ENCODE data around the gene SORCS2.

DNA sequence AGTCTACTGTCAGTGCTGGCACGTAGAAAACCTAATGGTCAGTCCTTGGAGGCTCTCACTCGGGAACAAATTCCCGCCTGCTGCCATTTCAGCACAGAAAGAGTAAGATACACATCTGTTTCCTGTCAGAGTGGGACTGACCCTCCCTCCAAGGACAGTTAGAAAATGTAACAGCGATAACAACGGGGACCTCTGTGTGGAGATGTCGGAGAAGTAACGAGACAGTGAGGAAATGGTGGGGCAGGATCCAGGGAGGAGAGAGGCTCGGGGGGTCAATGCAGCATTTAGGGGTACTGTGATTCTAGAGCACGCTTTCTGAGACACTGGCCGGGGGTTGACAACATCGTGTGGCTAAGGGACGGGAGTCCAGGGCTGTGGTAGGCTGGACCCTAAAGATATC, 36.0 kb upstream of the SORCS2 start:
- no peak for TF ChIP-seq RAD21 (conservative IDR thresholded peaks at IDR 0.05)
- TF ChIP-seq, protein P1, sequence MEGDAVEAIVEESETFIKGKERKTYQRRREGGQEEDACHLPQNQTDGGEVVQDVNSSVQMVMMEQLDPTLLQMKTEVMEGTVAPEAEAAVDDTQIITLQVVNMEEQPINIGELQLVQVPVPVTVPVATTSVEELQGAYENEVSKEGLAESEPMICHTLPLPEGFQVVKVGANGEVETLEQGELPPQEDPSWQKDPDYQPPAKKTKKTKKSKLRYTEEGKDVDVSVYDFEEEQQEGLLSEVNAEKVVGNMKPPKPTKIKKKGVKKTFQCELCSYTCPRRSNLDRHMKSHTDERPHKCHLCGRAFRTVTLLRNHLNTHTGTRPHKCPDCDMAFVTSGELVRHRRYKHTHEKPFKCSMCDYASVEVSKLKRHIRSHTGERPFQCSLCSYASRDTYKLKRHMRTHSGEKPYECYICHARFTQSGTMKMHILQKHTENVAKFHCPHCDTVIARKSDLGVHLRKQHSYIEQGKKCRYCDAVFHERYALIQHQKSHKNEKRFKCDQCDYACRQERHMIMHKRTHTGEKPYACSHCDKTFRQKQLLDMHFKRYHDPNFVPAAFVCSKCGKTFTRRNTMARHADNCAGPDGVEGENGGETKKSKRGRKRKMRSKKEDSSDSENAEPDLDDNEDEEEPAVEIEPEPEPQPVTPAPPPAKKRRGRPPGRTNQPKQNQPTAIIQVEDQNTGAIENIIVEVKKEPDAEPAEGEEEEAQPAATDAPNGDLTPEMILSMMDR (IDR thresholded peaks at IDR 0.05; ENCODE audit: poor library complexity, severe bottlenecking) = no peak
- TF ChIP-seq, protein P2, sequence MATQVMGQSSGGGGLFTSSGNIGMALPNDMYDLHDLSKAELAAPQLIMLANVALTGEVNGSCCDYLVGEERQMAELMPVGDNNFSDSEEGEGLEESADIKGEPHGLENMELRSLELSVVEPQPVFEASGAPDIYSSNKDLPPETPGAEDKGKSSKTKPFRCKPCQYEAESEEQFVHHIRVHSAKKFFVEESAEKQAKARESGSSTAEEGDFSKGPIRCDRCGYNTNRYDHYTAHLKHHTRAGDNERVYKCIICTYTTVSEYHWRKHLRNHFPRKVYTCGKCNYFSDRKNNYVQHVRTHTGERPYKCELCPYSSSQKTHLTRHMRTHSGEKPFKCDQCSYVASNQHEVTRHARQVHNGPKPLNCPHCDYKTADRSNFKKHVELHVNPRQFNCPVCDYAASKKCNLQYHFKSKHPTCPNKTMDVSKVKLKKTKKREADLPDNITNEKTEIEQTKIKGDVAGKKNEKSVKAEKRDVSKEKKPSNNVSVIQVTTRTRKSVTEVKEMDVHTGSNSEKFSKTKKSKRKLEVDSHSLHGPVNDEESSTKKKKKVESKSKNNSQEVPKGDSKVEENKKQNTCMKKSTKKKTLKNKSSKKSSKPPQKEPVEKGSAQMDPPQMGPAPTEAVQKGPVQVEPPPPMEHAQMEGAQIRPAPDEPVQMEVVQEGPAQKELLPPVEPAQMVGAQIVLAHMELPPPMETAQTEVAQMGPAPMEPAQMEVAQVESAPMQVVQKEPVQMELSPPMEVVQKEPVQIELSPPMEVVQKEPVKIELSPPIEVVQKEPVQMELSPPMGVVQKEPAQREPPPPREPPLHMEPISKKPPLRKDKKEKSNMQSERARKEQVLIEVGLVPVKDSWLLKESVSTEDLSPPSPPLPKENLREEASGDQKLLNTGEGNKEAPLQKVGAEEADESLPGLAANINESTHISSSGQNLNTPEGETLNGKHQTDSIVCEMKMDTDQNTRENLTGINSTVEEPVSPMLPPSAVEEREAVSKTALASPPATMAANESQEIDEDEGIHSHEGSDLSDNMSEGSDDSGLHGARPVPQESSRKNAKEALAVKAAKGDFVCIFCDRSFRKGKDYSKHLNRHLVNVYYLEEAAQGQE (IDR thresholded peaks at IDR 0.05; ENCODE audit: borderline replicate concordance) = no peak
- TF ChIP-seq SMC3 (conservative IDR thresholded peaks at IDR 0.05; ENCODE audit: poor library complexity) = no peak
- no peak for TF ChIP-seq EP300 (conservative IDR thresholded peaks at IDR 0.05; ENCODE audit: poor library complexity, severe bottlenecking)
- no peak for TF ChIP-seq EZH2 (IDR thresholded peaks at IDR 0.05; ENCODE audit: borderline replicate concordance, insufficient read depth, low read length, poor library complexity, severe bottlenecking)
- no peak for TF ChIP-seq TAF1 (IDR thresholded peaks at IDR 0.05; ENCODE audit: low read depth)
- TF ChIP-seq POLR2AphosphoS5 (IDR thresholded peaks at IDR 0.05) = no peak

Data from neural cell (in vitro differentiated cells).